ENCODE data around the gene PCDHA4.

GRCh38 chr5:140780512-140780911, 26.4 kb upstream of the PCDHA4 start:
- no peak for TF ChIP-seq EP300 (IDR thresholded peaks at IDR 0.05; ENCODE audit: borderline replicate concordance in 1 of 2, low read depth in 2 of 2, low read length in 2 of 2)
- no peak for TF ChIP-seq CTCF (IDR thresholded peaks at IDR 0.05; ENCODE audit: control extremely low read depth in 1 of 3, insufficient read depth in 1 of 3, low read depth in 1 of 3, low read length in 3 of 3)
- TF ChIP-seq TBP (IDR thresholded peaks at IDR 0.05; ENCODE audit: low read depth, low read length), result no peak
- TF ChIP-seq MAX (IDR thresholded peaks at IDR 0.05), result no peak
- TF ChIP-seq POLR2A (IDR thresholded peaks at IDR 0.05; ENCODE audit: control extremely low read depth in 1 of 2, low read depth in 2 of 2, low read length in 2 of 2), result no peak
- TF ChIP-seq USF2 (IDR thresholded peaks at IDR 0.05; ENCODE audit: low read length), result no peak
- no peak for TF ChIP-seq YY1 (IDR thresholded peaks at IDR 0.05; ENCODE audit: low read depth, low read length)
- TF ChIP-seq NANOG (IDR thresholded peaks at IDR 0.05; ENCODE audit: insufficient read depth, low read depth, low read length, poor library complexity, severe bottlenecking), result no peak
- TF ChIP-seq ATF2 (IDR thresholded peaks at IDR 0.05; ENCODE audit: low read length), result no peak
- no peak for TF ChIP-seq POLR2AphosphoS5 (IDR thresholded peaks at IDR 0.05; ENCODE audit: low read depth, low read length)
- no peak for TF ChIP-seq CHD2 (IDR thresholded peaks at IDR 0.05; ENCODE audit: low read length)
- TF ChIP-seq HDAC6 (IDR thresholded peaks at IDR 0.05; ENCODE audit: low read depth, low read length), result no peak
